Measurements from ENCODE around the gene ARL15.

Gene ARL15

DNA sequence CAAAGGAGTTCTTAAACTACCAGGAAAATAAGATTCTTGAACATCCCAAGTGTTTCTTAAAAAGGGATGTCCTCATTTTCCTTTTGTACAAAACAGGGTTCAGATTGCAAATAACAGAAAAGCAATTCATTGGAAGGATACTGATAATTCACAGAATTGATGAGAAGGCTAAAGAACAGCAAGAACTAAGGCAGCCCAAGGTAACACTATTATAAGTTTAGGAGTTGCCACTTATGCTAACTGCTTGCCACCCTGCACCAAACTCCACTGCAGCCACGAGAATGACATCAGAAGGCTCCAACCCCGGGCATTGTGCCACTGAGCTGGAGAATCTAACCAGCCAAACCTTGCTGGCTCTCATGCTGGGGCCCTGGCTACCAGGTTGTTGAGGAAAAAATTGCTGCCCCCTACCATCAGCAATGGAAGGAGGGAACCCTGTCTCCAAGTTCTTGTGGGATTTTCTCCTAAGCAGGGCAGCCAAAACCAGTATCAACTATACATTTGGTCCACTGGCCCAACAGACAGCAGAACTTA lies 123.4 kb downstream of the ARL15 start:
- TF ChIP-seq, protein P1, sequence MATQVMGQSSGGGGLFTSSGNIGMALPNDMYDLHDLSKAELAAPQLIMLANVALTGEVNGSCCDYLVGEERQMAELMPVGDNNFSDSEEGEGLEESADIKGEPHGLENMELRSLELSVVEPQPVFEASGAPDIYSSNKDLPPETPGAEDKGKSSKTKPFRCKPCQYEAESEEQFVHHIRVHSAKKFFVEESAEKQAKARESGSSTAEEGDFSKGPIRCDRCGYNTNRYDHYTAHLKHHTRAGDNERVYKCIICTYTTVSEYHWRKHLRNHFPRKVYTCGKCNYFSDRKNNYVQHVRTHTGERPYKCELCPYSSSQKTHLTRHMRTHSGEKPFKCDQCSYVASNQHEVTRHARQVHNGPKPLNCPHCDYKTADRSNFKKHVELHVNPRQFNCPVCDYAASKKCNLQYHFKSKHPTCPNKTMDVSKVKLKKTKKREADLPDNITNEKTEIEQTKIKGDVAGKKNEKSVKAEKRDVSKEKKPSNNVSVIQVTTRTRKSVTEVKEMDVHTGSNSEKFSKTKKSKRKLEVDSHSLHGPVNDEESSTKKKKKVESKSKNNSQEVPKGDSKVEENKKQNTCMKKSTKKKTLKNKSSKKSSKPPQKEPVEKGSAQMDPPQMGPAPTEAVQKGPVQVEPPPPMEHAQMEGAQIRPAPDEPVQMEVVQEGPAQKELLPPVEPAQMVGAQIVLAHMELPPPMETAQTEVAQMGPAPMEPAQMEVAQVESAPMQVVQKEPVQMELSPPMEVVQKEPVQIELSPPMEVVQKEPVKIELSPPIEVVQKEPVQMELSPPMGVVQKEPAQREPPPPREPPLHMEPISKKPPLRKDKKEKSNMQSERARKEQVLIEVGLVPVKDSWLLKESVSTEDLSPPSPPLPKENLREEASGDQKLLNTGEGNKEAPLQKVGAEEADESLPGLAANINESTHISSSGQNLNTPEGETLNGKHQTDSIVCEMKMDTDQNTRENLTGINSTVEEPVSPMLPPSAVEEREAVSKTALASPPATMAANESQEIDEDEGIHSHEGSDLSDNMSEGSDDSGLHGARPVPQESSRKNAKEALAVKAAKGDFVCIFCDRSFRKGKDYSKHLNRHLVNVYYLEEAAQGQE (IDR thresholded peaks at IDR 0.05; ENCODE audit: low read depth), result no peak
- TF ChIP-seq TAF1 (IDR thresholded peaks at IDR 0.05; ENCODE audit: low read depth), result no peak
- TF ChIP-seq TCF12 (IDR thresholded peaks at IDR 0.05; ENCODE audit: low read depth), result no peak
- TF ChIP-seq TEAD4 (IDR thresholded peaks at IDR 0.05), result no peak
- TF ChIP-seq YY1 (IDR thresholded peaks at IDR 0.05; ENCODE audit: low read depth), result no peak
- TF ChIP-seq, protein P2, sequence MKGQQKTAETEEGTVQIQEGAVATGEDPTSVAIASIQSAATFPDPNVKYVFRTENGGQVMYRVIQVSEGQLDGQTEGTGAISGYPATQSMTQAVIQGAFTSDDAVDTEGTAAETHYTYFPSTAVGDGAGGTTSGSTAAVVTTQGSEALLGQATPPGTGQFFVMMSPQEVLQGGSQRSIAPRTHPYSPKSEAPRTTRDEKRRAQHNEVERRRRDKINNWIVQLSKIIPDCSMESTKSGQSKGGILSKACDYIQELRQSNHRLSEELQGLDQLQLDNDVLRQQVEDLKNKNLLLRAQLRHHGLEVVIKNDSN (IDR thresholded peaks at IDR 0.05), result no peak
- TF ChIP-seq CREB1 (IDR thresholded peaks at IDR 0.05; ENCODE audit: low read depth), result no peak
- TF ChIP-seq EP300 (IDR thresholded peaks at IDR 0.05; ENCODE audit: borderline replicate concordance), result no peak
- TF ChIP-seq, protein P3, sequence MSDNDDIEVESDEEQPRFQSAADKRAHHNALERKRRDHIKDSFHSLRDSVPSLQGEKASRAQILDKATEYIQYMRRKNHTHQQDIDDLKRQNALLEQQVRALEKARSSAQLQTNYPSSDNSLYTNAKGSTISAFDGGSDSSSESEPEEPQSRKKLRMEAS (IDR thresholded peaks at IDR 0.05), result no peak
- no peak for TF ChIP-seq RAD21 (IDR thresholded peaks at IDR 0.05; ENCODE audit: low read depth)
- no peak for TF ChIP-seq FOXM1 (IDR thresholded peaks at IDR 0.05; ENCODE audit: borderline replicate concordance, low read depth)

DNA sequence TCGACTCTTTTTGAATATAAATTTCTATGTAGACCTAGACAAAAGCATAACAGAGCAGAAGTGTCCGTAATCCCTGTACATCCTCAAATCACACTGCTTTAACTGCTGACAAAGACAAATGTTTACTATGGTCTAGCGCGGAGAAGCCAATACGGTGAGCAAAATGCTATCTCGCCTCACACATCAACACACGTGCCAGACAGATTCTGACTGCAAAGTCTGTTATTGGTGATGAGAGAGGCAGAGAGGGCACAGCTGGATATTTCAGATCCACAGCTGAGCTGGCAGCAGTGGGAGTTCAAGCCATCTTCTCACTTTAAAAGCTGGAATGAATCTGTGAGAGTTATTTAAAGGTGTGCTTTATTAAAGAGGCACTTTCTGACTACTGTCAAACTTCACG lies 124.3 kb downstream of the ARL15 start:
- no peak for TF ChIP-seq CEBPB (IDR thresholded peaks at IDR 0.05)
- TF ChIP-seq TAF1 (IDR thresholded peaks at IDR 0.05; ENCODE audit: low read depth), result no peak
- TF ChIP-seq CREB1 (IDR thresholded peaks at IDR 0.05; ENCODE audit: low read depth), result no peak
- TF ChIP-seq FOXM1 (IDR thresholded peaks at IDR 0.05; ENCODE audit: borderline replicate concordance, low read depth), result no peak
- no peak for TF ChIP-seq EGR1 (IDR thresholded peaks at IDR 0.05)

DNA sequence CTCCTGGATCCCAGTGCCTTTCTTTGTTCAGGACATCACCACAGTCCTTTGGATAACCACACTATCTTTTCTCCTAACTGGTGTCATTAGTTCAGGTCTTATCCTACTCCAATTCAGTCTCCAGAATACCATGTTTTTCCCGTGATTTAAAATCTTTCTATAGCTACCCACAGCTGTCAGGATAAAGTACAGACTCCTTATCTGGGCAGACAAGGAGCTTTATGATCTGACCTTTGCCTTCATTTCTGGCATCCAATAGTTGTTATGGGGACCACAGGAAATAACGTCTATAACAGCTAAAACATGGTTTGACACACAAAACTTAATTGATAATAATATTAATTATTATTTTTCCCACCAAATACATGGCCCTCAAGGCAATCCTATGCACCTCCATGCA lies 125.6 kb downstream of the ARL15 start:
- TF ChIP-seq CREB1 (IDR thresholded peaks at IDR 0.05; ENCODE audit: low read depth), result no peak
- no peak for TF ChIP-seq TEAD4 (IDR thresholded peaks at IDR 0.05)
- no peak for TF ChIP-seq NFIC (IDR thresholded peaks at IDR 0.05)

DNA sequence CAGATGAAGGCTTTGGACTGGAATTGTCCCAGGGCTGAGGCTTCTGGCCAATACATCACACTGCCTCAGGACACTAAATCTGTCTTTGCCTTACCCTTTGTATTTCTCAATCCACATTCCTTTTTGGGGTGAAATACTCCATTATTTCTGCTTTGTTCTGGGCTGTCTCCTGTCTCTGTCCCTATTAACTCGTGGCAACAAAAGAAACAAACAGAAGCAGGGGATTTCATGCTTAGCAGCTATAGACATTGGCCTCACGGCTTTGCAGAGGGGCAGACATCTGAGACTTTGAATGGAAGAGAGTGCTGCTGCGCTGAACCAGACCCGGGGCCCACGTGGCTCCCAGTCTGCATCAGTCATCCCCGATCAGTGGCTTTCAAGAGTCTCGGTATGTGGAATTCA lies 129.7 kb downstream of the ARL15 start:
- TF ChIP-seq FOXM1 (IDR thresholded peaks at IDR 0.05; ENCODE audit: borderline replicate concordance, low read depth) (no peak), CREB1 (IDR thresholded peaks at IDR 0.05; ENCODE audit: low read depth) (no peak), TCF12 (IDR thresholded peaks at IDR 0.05; ENCODE audit: low read depth) (no peak), NFIC (IDR thresholded peaks at IDR 0.05) (no peak), TAF1 (IDR thresholded peaks at IDR 0.05; ENCODE audit: low read depth) (no peak), EP300 (IDR thresholded peaks at IDR 0.05; ENCODE audit: borderline replicate concordance) (no peak), CEBPB (IDR thresholded peaks at IDR 0.05) (no peak), EGR1 (IDR thresholded peaks at IDR 0.05) (no peak)
- TF ChIP-seq, protein P2 (IDR thresholded peaks at IDR 0.05), result no peak
- TF ChIP-seq, protein P3 (IDR thresholded peaks at IDR 0.05), result no peak
- TF ChIP-seq, protein P1 (IDR thresholded peaks at IDR 0.05; ENCODE audit: low read depth), result no peak

DNA sequence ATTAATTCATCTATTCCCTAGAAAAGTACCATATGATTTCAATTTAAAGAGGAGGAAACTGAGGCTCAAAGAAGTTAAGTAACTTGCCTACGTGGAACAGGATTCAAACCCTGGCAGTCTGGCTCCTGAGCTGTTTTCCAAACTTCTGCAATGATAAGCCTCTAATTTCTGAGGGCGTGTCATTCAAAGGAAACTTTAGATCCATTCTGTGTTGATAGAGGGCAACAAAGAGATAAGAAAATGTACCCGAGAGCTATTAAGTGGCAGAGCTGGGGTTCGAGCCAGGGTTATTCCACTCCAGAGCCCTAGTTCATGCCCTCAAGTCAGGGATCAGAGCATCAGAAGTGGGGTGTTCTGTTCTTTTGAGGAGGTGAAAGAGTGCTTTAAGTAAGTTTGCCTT lies 131.4 kb downstream of the ARL15 start:
- TF ChIP-seq, protein P3 (IDR thresholded peaks at IDR 0.05), result no peak
- TF ChIP-seq CREB1 (IDR thresholded peaks at IDR 0.05; ENCODE audit: low read depth) (no peak), TEAD4 (IDR thresholded peaks at IDR 0.05) (no peak), YY1 (IDR thresholded peaks at IDR 0.05; ENCODE audit: low read depth) (no peak), EGR1 (IDR thresholded peaks at IDR 0.05) (no peak), ZBTB7A (IDR thresholded peaks at IDR 0.05; ENCODE audit: low read depth) (no peak), TAF1 (IDR thresholded peaks at IDR 0.05; ENCODE audit: low read depth) (no peak), RAD21 (IDR thresholded peaks at IDR 0.05; ENCODE audit: low read depth) (no peak), TCF12 (IDR thresholded peaks at IDR 0.05; ENCODE audit: low read depth) (no peak)
- TF ChIP-seq, protein P1 (IDR thresholded peaks at IDR 0.05; ENCODE audit: low read depth), result no peak
- TF ChIP-seq, protein P2 (IDR thresholded peaks at IDR 0.05), result no peak

All from Ishikawa (cell line).